Stimulated activated CD8-positive, alpha-beta memory T cell treated with anti-CD3 and anti-CD28 coated beads, Interleukin-2, amount 100 ng/mL, for 1 hour (primary cell): ENCODE measurements around the gene WDR45B.
"Not testable (repeated sequence)": the region's sequence is repeated elsewhere in the genome, so short reads cannot be mapped to it uniquely, and the experiment has no call there.

Source experiments
- DNase-seq, 2 donors: peaks; one replicate each; pipeline ENCODE4 v3.0.0-alpha.2; 2020; ENCODE audit warnings: low read depth in 2 of 2

WDR45B gene

GRCh38 chr17:82599674-82600661, 48.3 kb downstream of the WDR45B start:
- no peak for DNase-seq

GRCh38 chr17:82598256-82599119, 49.8 kb downstream of the WDR45B start:
- no peak for DNase-seq

DNA sequence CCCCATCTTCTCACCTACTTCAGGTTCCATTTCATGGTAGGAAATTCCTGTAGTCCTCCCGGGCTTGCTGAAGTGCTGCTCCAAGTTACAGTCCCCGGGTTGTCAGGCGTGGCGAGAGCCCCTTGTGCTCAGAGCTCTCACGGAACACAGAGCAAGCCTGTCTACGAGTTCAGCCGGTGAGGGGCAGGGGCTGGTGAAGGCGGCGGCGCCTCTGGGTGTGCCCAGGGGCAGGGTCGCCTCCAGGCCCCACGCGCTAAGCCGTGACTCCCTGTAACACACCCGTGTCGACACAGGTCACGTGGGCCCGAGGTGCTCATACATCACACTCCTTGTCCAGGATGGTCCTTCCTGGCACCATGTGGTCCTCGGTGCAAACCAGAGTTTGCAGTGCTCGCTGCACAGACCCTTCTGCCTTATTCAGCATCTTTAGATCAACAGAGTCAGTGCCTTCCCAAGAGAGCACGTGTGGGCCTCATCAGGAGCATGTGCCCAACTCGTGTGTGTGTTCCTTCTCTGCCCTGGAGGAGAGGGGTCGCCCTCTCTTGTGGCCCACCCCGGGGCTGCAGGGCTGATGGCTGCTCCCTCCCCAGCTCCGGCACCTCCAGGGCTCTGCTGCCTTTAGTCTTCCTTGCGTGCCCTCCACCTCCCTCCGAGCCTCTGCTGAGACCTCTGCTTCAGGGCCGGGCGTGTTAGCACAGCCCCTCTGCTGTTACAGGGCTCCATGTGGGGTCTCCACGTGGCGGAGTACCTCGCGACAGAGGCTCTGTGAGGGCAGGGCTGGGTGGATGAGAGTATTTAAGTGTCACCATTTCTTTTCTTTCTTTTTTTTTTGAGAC, 51.2 kb downstream of the WDR45B start:
- no peak for DNase-seq

DNA sequence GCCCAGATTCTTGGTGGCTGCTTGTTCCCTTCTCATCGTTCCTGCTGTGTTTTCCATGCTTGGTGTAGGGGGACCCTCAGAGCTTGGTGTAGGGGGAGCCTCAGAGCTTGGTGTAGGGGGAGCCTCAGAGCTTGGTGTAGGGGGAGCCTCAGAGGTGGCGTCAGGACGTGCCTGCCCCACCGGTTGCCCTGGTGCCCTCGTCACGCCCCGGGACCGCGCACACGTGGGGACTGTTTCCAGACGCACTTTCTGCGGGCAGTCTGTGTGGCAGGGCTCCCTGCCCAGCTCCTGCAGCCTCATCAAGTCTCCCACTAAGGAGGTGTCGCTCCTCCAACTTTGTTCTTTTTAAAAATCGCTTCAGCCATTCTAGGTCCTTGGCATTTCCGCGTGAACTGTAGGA, 51.9 kb downstream of the WDR45B start:
- DNase-seq: no peak

- DNase-seq: no peak
These were observed 52.4 kb downstream of the WDR45B start for GRCh38 chr17:82595893-82596292.

GRCh38 chr17:82594571-82594970, 53.7 kb downstream of the WDR45B start:
- no peak for DNase-seq

GRCh38 chr17:82593590-82594087, 54.6 kb downstream of the WDR45B start:
- no peak for DNase-seq

GRCh38 chr17:82592767-82593589, 55.3 kb downstream of the WDR45B start:
- peak; percentile 20 to 31 for DNase-seq

GRCh38 chr17:82592289-82592766, 55.9 kb downstream of the WDR45B start:
- no peak for DNase-seq

GRCh38 chr17:82590881-82591539, 57.2 kb downstream of the WDR45B start:
- no peak for DNase-seq

DNA sequence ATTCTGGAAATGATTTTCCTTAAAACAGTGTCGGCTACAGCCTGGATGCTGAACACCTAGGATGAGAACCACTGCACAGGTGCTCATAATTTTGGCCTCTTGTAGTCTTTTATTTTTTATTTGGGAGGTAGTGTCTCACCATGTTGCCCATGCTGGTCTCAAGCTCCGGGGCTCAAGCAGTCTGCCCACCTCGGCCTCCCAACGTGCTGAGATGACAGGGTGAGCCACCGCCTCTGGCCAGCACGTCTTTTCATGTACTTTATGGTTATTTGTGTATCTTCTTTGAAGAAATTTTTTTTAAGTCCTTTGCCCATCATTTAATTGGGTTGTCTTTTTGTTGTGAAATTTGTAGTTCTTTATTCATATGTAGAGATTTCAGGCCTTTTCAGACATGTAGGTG, 58.0 kb downstream of the WDR45B start:
- DNase-seq: no peak

DNA sequence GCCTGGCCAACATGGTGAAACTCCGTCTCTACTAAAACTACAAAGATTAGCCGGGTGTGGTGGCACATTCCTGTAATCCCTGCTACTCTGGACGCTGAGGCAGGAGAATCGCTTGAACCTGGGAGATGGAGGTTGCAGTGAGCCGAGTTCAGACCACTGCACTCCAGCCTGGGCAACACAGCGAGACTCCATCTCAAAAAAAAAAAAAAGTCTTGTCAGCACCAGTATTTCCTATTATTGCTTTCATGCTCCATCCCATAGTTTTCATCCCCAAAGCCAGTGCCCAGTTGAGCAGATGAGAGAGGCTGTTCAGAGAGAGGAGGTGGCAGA, 58.4 kb downstream of the WDR45B start:
- DNase-seq: no peak

DNA sequence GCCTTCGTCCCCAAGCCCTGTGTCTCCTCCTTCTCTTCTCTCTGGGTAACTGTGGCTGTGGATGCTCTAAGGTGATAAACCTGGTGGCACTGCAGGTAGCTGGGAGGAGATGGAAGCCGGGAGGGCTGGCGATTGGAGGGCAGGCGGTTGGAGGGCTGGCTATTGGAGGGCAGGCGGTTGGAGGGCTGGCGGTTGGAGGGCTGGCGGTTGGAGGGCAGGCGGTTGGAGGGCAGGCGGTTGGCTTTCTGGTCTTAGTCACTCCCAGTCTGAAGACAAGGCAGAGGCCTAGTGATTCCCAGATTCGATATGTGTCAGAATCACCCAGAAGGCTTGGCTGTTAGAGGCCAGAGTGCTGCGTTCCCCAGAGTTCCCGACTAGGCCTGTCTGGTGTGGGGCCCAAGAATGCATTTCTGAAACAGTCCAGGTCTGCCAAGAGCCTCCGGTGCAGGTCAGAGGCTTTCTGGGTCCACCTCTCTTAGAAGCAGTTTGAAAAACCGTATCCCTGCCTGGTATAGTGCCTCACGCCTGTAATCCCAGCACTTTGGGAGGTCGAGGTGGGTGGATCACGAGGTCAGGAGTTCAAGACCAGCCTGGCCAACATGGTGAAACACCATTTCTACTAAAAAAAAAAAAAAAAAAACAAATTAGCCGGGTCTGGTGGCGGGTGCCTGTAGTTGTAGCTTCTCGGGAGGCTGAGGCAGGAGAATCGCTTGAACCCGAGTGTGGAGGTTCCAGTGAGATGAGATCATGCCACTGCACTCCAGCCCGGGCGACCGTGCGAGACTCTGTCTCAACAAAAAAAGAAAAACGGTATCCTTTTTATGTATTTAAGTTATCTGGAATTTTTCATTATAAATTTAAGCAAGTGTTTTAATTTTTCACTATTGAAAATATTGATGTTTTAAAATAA, 59.7 kb downstream of the WDR45B start:
- no peak for DNase-seq

DNA sequence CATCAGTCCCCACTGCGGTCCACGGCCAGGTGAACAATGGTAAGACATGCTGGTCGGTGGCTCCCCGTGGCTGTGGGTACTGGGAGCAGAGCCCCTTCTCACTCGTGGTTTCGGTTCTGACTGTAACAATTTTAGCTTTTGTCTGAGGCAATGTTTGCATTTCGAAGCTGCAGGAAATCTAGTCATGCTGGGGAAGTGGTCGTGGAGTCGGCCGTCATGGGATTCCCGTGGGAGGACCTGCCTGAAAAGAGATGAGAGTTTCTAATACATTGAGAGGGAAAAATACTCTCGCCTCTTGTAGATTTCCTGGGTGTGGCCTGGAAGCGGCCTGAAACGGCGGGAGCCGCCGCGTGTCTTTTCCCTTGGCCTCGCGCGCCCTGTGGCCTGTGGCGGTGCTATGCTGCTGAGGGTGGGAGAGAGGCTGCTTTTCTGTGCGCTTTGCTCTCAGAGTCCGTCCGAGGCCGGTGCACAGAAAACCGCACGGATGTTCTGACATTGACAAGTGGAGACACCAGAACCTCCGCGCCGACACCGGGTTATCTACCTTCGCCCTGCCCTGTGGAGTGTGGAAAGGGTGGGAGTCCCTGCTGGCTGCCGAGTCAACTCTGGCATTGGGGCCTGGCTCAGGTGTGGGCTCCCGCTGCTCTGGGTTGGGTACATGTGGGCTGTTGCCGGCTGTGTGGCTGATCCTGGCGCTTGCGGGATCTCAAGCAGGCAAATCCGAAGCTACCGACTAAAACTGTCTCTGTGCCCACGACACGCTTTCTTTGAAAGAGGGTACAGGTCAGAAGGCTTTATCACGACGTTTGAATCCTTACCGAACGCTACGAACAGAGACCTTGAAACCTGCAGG, 60.8 kb downstream of the WDR45B start:
- no peak for DNase-seq

DNA sequence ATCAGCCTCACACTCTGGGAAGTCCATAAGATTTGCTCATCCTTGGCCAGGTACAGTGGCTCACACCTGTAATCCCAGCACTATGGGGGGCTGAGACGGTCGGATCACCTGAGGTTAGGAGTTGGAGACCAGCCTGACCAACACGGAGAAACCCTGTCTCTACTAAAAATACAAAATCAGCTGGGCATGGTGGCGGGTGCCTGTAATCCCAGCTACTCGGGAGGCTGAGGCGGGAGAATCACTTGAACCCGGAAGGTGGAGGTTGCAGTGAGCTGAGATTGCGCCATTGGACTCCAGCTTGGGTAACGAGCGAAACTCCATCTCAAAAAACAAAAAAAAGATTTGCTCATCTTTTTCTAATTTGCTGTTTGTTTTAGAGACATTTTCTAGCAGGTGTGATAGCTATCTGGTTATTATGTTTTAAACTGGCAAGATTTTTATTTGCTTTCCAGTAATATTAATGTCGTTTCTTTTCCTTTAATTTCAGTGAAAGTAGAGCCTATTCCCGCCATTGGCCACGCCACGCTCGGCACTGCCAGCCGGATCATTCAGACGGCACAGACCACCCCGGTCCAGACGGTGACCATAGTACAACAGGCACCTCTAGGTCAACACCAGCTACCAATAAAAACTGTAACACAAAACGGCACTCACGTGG, 61.5 kb downstream of the WDR45B start:
- no peak for DNase-seq

DNA sequence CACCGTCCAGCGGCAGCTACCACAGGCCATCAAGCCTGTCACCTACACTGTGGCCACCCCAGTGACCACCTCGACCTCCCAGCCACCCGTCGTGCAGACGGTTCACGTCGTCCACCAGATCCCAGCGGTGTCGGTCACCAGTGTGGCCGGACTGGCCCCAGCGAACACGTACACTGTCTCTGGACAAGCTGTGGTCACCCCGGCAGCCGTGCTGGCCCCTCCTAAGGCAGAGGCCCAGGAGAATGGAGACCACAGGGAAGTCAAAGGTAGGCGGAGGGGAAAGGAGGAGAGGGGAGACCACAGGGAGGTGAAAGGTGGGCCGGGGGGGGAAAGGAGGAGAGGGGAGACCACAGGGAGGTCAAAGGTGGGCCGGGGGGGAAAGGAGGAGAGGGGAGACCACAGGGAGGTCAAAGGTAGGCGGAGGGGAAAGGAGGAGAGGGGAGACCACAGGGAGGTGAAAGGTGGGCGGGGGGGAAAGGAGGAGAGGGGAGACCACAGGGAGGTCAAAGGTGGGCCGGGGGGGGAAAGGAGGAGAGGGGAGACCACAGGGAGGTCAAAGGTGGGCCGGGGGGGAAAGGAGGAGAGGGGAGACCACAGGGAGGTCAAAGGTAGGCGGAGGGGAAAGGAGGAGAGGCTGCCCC, 62.2 kb downstream of the WDR45B start:
- not testable (repeated sequence) for DNase-seq

DNA sequence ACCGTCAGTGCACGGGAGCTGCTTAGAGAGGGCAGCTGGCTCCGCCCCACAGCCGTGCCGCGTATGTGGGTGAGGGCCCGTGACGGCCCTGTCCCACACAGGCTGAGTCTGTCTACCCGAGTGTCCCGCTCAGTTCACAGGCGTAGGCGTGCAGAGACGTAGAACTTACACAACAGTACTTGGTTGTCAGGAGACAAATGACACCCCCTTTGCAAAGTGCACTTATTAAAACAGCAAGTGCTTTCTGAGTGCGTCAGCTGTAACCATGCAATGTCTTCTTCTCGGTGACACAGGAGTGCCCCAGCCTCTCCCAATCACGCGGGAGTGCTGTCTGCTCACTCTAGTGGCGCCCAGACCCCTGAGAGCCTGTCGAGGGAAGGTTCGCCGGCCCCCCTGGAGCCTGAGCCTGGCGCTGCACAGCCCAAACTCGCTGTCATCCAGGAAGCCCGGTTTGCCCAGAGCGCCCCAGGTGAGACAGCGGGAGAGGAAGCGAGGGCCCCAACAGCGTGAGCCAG, 64.5 kb downstream of the WDR45B start:
- no peak for DNase-seq
